ENCODE measurements around the gene HARBI1.

DNA sequence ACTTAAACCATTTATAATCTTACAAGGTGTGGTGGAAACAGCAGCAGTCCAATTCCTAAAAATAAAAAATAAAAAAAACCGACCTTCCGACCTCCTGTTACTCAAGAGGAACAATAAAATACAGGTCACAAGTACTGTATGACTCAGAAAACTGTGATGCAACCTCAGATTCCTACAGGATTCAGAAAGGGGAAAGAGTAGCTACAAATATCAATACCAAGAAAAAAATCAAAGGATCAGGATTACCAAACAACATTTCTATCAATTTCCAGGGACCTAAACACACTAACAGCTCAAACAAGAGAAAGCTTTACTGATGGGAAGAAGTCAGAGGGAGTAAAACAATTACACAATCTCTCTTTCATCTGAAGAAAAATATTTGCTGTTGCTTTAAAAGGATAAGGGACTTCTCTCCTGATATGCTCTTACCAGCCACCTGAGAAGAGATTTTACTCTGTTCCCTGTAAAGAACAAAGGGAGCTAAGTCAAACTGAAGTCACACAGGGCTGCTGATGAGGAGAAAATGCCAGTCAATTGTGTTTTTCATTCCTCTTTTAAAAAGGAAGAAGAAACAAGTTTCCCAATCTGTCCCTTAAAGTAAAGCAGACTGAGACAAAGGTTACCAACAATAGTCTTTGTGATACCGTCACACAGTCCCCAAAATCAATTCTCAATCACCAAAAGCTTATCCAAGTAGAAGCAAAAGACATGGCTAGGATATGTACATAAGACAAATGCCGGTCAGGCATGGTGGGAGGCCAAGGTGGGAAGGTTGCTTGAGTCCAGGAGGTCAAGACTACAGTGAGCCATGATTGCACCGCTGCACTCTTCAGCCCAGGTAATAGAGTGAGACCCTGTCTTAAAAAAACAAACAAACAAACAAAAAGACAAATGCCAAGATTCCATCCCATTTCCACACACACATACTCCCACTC is 62.5 kb downstream of the HARBI1 start:
- TF ChIP-seq, protein P1, sequence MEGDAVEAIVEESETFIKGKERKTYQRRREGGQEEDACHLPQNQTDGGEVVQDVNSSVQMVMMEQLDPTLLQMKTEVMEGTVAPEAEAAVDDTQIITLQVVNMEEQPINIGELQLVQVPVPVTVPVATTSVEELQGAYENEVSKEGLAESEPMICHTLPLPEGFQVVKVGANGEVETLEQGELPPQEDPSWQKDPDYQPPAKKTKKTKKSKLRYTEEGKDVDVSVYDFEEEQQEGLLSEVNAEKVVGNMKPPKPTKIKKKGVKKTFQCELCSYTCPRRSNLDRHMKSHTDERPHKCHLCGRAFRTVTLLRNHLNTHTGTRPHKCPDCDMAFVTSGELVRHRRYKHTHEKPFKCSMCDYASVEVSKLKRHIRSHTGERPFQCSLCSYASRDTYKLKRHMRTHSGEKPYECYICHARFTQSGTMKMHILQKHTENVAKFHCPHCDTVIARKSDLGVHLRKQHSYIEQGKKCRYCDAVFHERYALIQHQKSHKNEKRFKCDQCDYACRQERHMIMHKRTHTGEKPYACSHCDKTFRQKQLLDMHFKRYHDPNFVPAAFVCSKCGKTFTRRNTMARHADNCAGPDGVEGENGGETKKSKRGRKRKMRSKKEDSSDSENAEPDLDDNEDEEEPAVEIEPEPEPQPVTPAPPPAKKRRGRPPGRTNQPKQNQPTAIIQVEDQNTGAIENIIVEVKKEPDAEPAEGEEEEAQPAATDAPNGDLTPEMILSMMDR (IDR thresholded peaks at IDR 0.05) = no peak
- no peak for TF ChIP-seq POLR2A (IDR thresholded peaks at IDR 0.05)

Measured in testis (tissue), 2 donors.